ENCODE results near the gene UNC5C. TPM values are rescaled to one million over a fixed set of nuclear protein-coding genes. Genes with fewer than 3 reads are reported as not detected.

The UNC5C gene
- total and polyA plus RNA-seq, 4 donors, result 0.27 to 1.2 (median 0.78) TPM

DNA sequence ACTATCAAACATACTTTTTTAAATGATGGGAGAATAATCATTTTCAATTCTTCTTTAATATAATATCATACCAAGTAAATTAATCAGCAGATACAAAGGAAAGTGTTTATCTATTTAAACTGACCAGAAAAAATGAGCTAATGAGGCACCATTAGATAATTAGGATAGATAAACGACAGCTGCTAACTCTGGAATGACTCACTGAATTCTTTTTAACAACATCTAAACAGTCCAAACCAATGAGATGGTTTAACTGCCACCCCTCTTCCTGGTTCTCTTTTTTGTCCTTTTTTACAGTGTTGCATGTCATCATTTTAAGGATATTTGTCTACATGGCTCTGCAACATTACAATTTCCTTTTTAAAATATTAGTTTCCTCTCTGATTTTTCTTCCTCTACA, 41.6 kb downstream of the UNC5C start:
- Histone ChIP-seq H3K4me1 (ENCODE audit: control insufficient read depth in 4 of 4, insufficient read depth in 4 of 4, low read length in 3 of 4) (peaks cover 0 to 3% (median 0%) of the 10 kb centered on the region in 4 donors), H3K9me3 (ENCODE audit: control insufficient read depth in 4 of 4, low read length in 3 of 4) (no peaks in the 10 kb centered on the region), H3K4me3 (ENCODE audit: low read depth in 1 of 3, low read length in 3 of 3) (no peak overlapping the region), H3K9ac (ENCODE audit: low read depth in 1 of 2, low read length in 2 of 2) (no peak overlapping the region), H3K27ac (ENCODE audit: low read depth in 1 of 2, low read length in 2 of 2) (no peak overlapping the region), H3K36me3 (ENCODE audit: control insufficient read depth in 4 of 4, insufficient read depth in 3 of 4, low read depth in 1 of 4, low read length in 3 of 4) (no peaks in the 10 kb centered on the region), H3K27me3 (ENCODE audit: control insufficient read depth in 4 of 4, insufficient read depth in 4 of 4, low read length in 3 of 4) (peaks cover 0 to 4% (median 0%) of the 10 kb centered on the region in 4 donors)
- TF ChIP-seq SP1 (IDR thresholded peaks at IDR 0.05) (no peak), RAD21 (IDR thresholded peaks at IDR 0.05) (no peak), HNF4G (IDR thresholded peaks at IDR 0.05) (no peak), TAF1 (conservative IDR thresholded peaks at IDR 0.05) (no peak), RXRA (IDR thresholded peaks at IDR 0.05) (no peak), YY1 (IDR thresholded peaks at IDR 0.05) (no peak), GABPA (IDR thresholded peaks at IDR 0.05 in 1 of 2, conservative IDR thresholded peaks at IDR 0.05 in 1 of 2) (no peak), EGR1 (IDR thresholded peaks at IDR 0.05; ENCODE audit: low read depth in 2 of 2) (no peak), FOXA2 (IDR thresholded peaks at IDR 0.05) (no peak), JUND (IDR thresholded peaks at IDR 0.05) (no peak), NR2F2 (IDR thresholded peaks at IDR 0.05) (no peak), FOXA1 (IDR thresholded peaks at IDR 0.05) (no peak), HNF4A (conservative IDR thresholded peaks at IDR 0.05) (no peak)
- TF ChIP-seq, protein P1, sequence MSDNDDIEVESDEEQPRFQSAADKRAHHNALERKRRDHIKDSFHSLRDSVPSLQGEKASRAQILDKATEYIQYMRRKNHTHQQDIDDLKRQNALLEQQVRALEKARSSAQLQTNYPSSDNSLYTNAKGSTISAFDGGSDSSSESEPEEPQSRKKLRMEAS (IDR thresholded peaks at IDR 0.05), result no peak
- TF ChIP-seq, protein P2, sequence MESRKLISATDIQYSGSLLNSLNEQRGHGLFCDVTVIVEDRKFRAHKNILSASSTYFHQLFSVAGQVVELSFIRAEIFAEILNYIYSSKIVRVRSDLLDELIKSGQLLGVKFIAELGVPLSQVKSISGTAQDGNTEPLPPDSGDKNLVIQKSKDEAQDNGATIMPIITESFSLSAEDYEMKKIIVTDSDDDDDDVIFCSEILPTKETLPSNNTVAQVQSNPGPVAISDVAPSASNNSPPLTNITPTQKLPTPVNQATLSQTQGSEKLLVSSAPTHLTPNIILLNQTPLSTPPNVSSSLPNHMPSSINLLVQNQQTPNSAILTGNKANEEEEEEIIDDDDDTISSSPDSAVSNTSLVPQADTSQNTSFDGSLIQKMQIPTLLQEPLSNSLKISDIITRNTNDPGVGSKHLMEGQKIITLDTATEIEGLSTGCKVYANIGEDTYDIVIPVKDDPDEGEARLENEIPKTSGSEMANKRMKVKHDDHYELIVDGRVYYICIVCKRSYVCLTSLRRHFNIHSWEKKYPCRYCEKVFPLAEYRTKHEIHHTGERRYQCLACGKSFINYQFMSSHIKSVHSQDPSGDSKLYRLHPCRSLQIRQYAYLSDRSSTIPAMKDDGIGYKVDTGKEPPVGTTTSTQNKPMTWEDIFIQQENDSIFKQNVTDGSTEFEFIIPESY (IDR thresholded peaks at IDR 0.05), result no peak
- TF ChIP-seq, protein P3, sequence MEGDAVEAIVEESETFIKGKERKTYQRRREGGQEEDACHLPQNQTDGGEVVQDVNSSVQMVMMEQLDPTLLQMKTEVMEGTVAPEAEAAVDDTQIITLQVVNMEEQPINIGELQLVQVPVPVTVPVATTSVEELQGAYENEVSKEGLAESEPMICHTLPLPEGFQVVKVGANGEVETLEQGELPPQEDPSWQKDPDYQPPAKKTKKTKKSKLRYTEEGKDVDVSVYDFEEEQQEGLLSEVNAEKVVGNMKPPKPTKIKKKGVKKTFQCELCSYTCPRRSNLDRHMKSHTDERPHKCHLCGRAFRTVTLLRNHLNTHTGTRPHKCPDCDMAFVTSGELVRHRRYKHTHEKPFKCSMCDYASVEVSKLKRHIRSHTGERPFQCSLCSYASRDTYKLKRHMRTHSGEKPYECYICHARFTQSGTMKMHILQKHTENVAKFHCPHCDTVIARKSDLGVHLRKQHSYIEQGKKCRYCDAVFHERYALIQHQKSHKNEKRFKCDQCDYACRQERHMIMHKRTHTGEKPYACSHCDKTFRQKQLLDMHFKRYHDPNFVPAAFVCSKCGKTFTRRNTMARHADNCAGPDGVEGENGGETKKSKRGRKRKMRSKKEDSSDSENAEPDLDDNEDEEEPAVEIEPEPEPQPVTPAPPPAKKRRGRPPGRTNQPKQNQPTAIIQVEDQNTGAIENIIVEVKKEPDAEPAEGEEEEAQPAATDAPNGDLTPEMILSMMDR (IDR thresholded peaks at IDR 0.05; ENCODE audit: low read depth, low read length, missing input control), result no peak
- TF ChIP-seq, protein P4, sequence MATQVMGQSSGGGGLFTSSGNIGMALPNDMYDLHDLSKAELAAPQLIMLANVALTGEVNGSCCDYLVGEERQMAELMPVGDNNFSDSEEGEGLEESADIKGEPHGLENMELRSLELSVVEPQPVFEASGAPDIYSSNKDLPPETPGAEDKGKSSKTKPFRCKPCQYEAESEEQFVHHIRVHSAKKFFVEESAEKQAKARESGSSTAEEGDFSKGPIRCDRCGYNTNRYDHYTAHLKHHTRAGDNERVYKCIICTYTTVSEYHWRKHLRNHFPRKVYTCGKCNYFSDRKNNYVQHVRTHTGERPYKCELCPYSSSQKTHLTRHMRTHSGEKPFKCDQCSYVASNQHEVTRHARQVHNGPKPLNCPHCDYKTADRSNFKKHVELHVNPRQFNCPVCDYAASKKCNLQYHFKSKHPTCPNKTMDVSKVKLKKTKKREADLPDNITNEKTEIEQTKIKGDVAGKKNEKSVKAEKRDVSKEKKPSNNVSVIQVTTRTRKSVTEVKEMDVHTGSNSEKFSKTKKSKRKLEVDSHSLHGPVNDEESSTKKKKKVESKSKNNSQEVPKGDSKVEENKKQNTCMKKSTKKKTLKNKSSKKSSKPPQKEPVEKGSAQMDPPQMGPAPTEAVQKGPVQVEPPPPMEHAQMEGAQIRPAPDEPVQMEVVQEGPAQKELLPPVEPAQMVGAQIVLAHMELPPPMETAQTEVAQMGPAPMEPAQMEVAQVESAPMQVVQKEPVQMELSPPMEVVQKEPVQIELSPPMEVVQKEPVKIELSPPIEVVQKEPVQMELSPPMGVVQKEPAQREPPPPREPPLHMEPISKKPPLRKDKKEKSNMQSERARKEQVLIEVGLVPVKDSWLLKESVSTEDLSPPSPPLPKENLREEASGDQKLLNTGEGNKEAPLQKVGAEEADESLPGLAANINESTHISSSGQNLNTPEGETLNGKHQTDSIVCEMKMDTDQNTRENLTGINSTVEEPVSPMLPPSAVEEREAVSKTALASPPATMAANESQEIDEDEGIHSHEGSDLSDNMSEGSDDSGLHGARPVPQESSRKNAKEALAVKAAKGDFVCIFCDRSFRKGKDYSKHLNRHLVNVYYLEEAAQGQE (IDR thresholded peaks at IDR 0.05), result no peak
- TF ChIP-seq, protein P5, sequence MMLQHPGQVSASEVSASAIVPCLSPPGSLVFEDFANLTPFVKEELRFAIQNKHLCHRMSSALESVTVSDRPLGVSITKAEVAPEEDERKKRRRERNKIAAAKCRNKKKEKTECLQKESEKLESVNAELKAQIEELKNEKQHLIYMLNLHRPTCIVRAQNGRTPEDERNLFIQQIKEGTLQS (IDR thresholded peaks at IDR 0.05), result no peak
- DNase-seq (ENCODE audit: low spot score), result no peak
- 59% methylated on average over 1 of the region's 1 CpG for WGBS
